ENCODE results near the gene SOS2.

SOS2 gene

DNA sequence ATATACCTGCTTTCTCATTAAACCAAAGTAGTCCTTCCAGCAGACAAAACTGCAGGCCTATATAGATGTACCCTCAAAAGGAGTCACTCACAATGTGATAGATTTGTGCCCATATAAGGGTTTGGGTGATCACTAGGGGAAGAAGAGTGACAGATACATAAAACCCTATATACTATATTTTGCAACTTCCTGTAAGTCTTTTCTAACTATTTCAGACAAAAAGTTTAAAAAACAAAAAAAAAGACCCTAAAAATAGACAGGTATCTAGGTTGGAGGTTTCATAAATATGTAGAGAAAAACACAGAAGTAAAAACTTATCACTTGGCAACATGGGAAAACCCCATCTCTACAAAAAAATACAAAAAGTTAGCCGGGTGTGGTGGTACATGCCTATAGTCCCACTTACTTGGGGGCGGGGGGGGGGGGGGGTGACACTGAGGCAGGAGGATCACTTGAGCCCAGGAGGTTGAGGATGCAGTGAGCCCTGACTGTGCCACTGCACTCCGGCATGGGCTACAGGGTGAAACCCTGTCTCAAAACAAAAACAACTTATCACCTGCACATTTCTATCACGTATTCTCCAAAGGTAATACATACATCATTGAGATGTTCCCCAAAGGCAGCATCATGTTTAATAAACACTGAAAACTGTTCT is 117.9 kb downstream of the SOS2 start:
- DNase-seq = no peak

GRCh38 chr14:50110323-50111037 is 120.9 kb downstream of the SOS2 start:
- DNase-seq = no peak

DNA sequence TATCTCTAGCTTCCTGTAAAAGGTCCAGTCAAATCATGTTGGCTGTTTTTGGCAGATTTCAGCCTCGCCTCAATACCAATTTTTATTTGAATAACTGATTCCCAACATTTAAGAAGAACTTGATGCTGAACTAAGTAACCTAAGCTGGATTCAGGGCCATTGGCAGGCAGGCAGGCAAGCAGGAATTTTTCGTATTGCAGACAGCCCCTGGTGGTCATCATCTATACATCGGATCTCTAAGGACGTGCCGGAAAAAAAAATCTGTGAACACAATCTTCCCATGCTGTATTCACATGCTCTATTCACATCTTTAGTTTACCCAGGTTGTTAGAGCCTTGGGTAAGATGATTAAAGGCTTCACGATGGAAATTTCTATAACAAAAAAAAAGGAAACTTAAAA is 122.0 kb downstream of the SOS2 start:
- DNase-seq = no peak

GRCh38 chr14:50107850-50108249 is 123.5 kb downstream of the SOS2 start:
- no peak for DNase-seq

DNA sequence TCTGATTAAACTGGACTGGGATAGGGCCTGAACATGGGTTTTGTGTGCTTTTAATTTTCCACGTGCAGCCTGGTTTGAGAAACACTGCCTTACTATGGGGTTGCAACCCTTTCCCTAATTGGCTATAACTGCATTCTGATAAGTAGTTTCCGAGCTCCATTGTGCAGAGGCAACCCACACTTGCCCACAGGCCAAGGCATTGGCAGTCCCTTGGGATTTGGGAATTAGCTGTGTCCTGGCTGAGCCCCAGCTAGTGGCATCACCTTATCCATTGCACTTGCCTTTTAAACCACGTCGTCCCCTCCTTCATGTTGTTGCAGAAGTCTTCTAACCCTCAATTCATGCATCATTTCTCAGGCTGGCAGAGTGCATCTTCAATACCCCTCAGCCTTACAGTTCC is 125.2 kb downstream of the SOS2 start:
- no peak for DNase-seq

DNA sequence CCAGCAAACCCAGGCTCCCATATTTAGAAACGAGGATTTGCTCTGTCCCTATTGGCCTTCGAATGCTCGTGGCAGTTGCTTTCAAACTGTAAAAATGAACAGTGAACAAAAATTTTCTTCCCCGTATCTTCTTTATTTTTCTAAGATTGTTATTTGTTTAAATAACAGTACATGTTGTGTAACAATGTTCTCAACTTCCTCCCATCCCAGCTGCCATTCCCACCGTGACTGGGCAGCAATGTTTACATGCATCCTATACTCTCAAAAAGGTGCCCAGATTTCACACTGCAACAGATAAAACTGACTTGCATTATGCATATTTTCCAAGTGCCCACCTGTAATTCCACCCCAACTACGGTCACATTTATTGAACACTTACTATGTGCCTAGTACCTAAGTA is 127.8 kb downstream of the SOS2 start:
- no peak for DNase-seq

DNA sequence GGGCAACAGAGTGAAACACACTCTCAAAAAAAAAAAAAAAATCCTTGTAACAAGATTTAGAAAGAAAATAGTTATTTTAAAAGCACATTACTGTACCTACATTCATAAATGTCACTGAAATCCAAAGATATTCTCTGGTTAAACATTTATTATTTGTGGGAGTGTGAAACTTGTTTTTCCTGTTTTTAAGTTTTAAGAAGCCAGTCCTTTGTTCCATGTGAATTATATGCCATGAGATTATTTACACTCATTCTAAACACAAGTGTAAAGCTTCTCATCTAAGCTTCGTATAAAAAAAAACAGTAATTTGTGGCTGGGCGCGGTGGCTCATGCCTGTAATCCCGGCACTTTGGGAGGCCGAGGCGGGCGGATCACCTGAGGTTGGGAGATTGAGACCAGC is 130.0 kb downstream of the SOS2 start:
- no peak for DNase-seq

GRCh38 chr14:50100805-50101204 is 130.6 kb downstream of the SOS2 start:
- DNase-seq = no peak

DNA sequence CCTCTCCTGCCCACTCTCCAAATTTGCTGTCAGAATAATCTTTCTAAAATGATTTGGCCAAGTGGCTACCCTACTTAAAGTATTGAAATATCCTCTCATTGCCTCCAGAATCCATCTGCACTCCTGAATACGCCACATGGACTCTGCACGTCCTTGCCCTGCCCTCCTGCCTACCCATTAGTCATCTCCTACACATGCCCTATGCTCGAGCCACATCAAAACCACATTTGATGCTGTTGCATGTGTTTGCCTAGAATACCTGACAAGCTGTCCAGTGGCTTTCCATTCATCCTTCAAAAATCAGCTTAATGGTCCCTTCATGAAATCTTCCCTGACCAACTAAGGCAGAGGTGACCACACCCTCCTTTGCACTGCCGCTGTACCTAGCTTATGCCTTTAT is 132.0 kb downstream of the SOS2 start:
- no peak for DNase-seq

GRCh38 chr14:50095895-50096294 is 135.5 kb downstream of the SOS2 start:
- DNase-seq = no peak

DNA sequence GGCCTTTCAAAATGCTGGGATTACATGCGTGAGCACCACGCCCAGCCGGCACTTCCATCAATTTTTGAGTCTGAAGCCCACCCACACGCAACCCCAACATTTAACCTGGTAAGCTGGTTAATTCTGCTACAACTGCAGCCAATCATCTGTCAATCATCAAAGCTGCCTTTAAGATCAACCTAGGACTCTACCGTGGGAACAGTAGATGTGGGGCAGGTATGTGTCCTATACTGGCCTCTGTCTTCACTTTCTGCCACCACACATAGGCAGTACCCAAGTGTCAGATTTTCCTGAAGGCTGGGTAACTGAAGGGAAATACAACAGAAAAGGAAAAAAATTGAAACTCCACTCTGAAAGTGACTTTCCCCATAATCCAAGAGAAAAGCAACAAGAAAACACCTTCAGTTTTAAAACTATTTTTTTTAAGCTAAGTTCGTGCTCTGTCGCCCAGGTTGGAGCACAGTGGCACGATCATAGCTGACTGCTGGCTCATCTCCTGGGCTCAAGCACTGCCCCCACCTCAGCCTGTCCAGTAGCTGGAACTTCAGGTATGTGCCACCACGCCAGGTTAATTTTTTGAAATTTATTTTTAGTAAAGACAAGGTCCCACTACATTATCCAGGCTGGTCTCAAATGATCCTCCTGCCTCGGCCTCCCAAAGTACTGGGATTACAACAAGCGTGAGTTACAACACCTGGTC is 137.2 kb downstream of the SOS2 start:
- no peak for DNase-seq

GRCh38 chr14:50093496-50093895 is 137.9 kb downstream of the SOS2 start:
- no peak for DNase-seq

- no peak for DNase-seq
Measured at GRCh38 chr14:50092006-50092555, 139.3 kb downstream of the SOS2 start.

GRCh38 chr14:50091240-50091913 is 140.0 kb downstream of the SOS2 start:
- DNase-seq = no peak

GRCh38 chr14:50089208-50089607 is 142.2 kb downstream of the SOS2 start:
- DNase-seq = no peak

DNA sequence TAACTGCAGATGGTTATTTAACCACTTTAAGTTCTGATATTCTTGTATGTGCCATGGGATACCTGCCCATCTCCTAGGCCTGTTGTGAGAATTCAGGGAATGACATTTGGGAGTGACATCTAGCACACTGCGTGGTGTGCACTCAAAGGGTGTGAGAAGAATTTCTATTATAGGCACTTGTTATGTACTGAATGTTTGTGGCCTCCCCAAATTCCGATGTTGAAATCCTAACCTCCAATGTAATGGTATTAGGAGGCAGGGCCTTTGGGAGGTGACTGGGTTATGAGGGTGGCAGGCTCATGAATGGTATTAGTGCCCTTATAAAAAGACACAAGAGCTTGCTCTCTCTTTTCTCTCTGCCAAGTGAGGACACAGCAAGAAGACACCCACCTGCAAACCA is 142.6 kb downstream of the SOS2 start:
- DNase-seq = no peak

- DNase-seq = no peak
Measured at GRCh38 chr14:50088117-50088515, 143.3 kb downstream of the SOS2 start.

DNA sequence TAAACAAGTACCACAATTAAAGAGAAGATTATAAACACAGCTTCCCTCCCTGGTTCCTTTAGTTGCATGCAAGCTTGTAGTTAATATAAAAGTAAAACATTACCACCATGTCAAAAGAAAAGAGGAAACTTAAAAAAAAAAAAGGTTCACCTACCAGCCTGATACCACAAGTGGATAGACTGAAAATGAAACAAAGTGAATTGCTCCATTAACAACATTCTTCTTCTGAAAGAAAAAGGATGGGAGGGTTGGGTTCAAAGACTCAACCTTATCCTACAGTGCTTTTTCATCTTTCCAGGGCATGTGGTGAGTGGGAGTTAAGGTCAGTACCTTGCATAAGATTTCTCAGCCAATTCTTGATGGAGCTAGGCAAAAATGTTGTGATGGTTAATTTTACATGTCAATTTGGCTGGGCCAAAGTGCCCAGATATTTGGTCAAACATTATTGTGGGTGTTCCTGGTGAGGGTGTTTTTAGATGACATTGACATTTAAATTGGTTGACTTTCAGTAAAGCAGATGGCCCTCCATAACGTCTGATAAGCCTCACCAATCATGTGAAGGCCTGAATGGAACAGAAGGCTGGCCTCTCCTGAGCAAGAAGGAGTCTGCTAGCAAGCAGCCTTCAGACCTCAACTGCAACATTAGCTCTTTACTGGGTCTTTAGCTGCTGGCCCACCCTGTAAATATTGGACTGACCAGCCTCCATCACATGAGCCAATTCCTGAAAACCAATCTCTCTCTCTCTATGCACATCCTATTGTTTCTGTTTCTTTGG is 143.8 kb downstream of the SOS2 start:
- no peak for DNase-seq

DNA sequence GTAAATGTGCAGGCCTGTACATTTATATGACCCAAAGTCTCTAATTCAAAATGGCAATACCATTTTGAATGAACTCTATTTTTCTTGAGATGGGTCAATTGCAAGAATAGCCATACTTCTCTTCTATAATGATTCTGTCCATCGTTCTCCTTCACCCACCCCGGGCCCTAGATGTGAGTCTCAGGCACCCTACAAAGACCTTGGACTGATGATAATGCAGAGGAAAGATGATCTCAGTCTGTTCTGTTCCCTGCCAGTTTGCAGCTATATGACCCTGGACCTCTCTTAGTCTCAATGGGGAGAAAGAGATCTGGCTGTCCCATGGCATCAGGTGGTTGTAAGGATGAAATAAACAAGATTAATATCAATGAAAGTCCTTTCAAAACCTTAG is 145.1 kb downstream of the SOS2 start:
- no peak for DNase-seq

GRCh38 chr14:50085570-50086320 is 145.6 kb downstream of the SOS2 start:
- no peak for DNase-seq

DNA sequence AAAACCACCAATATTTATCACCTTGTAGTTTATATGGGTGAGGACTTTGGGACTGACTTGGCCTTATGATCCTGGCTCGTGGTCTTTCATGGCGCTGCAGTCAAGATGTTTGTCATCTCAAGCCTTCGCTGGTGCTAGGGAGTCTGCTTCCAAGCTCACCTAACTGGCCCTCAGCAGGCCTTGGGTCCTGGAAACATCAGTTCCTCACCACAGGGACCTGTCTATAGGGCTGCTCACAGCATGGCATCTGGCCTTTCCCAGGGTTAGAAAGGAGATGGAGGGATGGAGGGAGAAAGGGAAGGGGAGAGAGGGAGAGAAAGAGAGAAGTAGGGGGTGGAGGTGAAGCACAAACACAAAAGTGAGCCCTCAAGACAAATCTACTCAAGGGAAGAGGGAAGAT is 146.7 kb downstream of the SOS2 start:
- DNase-seq = no peak

Data from COR-L47 (cell line).